OCI-LY3 (cell line): Measurements from ENCODE around the gene UBAP1.

Experiments used
- CTCF ChIP-seq: fragments of 200-600, 300-600 bp; sonication (generic); IDR thresholded peaks from 2 replicates; pipeline ENCODE4 v1.5.1; 2014; ENCODE audit warnings: antibody characterized with exemption, low read length, low read depth
- EZH2phosphoT487 ChIP-seq: fragments of 200-600 bp; shearing (Covaris generic); IDR thresholded peaks from 2 replicates; pipeline ENCODE4 v1.6.1; 2018; ENCODE audit warnings: antibody characterized with exemption, mixed run types, low read depth

GRCh38 chr9:34169125-34169524, 9.7 kb upstream of the UBAP1 start:
- TF ChIP-seq CTCF (no peak), EZH2phosphoT487 (no peak)
